HG02763 (cell line): ENCODE measurements around the gene SLC25A25.
"Not testable (repeated sequence)": the region's sequence is repeated elsewhere in the genome, so short reads cannot be mapped to it uniquely, and the experiment has no call there.

Source experiments
- ATAC-seq: cut with Tn5 transposase; IDR thresholded peaks from one replicate; pipeline ENCODE4 v1.9.1; 2021; ENCODE audit warnings: mild to moderate bottlenecking, moderate library complexity; ENCODE audit not compliant: unreplicated experiment

SLC25A25 gene

DNA sequence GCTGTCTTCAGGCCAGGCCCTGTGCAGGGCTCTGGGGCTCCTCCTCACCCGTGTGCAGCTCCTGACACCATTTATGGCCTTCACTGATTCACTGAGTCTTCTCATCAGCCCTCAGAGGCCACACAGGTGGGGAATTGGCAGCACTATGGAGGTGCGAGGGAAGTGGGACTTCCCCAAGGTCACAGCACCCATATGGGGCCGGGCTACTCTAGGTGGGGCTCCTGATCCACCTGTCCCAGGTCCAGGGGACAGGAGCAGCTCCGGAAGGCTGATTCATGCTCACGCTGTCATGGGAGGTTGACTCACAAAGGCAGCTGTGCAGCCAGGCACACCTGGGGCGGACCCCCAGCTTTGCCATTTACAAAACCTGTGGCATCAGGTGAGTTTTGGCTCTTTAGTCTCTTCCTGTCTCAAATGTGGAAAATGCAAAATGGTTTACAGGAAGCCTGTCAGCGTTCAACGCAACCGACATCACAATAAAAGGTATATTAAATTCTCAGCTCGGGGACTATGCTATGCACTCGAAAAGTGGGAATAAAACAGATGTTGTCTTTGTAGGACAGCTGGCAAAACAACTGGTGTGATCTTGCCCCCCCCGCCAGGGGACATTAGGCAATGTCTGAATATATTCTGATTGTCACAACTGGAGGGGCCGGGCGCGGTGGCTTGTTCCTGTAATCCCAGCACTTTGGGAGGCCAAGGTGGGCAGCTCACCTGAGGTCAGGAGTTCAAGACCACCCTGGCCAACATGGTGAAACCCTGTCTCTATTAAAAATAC lies 15.9 kb upstream of the SLC25A25 start:
- ATAC-seq = no peak

DNA sequence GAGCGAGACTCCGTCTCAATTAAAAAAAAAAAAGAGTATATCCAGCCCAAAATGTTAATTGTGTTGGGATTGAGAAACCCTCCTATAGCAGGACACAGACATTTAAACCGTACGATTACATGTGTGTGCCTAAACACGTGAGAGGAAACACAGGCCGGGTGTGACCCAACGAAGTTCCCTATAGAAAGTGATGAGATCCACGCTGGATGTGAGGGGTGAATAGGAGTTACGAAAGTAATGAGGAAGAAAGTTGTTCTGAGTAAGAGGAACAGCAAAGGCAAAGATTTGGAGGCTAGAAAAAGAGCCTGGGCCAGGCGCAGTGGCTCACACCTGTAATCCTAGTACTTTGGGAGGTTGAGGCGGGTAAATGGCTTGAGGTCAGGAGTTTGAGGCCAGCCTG lies 14.5 kb upstream of the SLC25A25 start:
- no peak for ATAC-seq

DNA sequence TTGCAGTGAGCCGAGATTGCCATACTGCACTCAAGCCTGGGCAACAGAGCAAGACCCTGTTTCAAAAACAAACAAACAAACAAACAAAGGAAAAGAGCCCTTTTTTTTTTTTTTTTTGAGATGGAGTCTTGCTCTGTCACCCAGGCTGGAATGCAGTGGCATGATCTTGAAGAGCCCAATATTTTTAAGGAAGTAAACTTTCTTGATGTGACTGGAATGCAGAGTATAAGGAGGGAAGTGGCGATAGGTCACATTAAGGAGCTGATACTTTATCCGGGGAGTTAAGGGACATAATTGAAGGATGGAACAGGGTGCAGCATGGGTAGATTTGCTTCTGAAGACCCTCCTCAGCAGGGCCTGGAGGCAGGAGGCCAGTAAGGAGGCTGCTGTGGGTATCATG lies 13.9 kb upstream of the SLC25A25 start:
- no peak for ATAC-seq

DNA sequence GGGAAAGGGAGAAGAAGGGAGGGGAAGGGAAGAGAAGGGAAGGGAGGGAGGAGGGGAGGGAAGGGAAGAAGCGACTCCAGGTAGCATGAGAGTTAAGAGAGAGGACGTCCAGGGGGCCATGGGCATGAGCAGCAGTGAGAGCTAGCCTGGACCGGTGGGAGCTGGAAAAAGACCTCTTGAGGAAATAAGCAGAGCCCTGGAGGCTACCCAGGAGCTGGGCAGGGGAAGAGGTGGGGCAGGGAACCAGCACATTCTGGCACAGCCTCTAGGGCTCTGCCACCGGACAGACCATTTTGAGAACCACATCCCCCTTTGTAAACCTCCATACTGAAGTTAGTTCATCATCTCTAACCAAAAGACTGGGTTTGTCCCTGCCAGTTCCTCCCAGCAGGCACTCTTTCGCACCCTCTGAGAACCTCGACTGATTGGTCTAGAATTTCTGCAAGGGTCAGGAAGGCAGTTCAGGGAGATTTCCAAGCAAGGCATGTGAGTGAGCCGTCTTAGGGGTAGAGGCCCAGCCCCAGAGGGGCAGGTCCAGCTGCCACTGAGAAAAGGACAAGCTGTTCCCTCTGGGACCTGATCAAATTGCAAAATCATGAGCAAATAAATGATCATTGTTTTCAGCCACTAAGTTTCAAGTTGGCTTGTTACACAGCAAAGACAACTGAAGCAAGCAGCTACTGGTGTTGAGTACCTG lies 12.5 kb upstream of the SLC25A25 start:
- no peak for ATAC-seq

DNA sequence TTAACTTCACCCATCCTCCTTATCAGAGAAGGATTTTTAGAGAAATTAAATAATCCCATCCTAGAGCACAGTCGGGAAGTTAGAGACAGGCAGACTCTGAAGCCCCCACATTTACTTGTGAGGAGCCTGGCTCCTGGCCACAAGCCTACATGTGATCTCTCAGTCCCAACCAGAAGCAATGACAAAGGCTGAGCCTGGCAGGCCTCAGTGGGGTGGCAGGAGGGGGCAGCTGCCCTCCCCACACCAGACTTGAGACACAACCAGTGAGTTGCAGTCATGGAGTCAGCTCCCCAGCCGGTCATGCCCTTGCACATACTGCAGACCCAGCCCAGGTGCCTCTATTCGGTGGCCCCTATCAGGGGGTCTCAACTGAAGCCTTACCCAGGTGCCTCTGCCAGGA lies 11.9 kb upstream of the SLC25A25 start:
- no peak for ATAC-seq

DNA sequence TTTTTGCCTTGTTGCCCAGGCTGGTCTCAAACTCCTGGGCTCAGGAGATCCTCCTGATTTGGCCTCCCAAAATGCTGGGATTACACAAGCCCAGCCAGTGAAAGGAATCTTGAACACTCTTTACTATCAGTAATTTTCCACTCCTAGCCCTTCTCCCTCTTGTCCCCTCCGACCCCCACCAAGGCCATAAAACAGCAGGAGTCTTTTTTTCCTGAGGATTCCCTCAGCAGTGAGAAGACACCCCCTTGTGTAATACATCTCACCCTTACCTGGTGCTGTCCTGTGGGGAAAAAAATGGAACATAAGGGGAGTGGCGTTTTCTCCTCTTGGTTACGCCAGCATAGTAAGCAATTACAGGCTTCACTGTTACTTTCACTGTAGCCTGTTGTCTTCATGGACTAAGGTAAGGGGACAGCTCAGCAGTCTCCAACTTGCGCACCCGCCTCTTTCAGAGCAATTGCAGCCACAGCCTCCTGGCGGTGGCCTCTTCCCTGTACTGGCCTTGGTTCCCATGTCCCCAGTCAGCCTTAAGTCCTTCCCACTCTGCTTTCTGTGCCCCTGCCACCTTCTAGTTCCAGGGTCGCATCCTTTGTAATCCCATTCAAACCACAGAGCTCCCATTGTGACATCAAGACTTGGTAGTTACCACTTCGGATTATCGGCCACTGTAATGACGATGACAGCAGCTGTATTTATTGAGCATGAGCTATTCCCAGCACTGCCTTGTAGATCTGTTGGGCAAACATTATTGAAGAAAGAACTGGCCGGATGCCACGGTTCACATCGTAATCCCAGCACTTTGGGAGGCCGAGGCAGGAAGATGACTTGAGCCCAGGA lies 10.9 kb upstream of the SLC25A25 start:
- ATAC-seq = no peak

DNA sequence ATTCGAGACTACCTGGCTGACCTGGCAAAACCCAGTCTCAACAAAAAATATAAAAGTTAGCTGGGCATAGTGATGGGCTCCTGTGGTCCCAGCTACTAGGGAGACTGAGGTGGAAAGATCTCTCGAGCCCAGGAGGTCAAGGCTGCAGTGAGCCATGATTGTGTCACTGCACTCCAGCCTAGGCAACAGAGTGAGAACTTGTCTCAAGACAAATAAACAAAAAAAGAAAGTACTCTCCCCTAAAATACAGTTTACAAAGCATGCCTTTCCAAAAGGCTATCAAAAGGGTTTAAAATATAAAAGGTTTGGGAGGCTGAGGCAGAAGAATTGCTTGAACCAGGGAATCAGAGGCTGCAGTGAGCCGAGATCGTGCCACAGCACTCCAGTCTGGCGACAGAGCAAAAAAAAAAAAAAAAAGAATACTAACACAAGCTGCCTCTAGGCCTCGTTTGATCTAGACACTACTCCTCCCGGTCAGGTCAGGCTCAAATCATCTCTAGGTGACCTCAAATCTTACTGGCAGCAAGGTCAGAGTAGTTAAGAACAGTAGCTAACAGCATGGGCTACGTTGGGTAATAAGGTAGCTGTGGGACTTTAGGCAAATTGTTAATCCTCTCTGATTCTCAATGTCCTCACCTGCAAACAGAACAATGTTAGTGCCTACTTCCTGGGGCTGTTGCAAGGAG lies 10.2 kb upstream of the SLC25A25 start:
- ATAC-seq = no peak

DNA sequence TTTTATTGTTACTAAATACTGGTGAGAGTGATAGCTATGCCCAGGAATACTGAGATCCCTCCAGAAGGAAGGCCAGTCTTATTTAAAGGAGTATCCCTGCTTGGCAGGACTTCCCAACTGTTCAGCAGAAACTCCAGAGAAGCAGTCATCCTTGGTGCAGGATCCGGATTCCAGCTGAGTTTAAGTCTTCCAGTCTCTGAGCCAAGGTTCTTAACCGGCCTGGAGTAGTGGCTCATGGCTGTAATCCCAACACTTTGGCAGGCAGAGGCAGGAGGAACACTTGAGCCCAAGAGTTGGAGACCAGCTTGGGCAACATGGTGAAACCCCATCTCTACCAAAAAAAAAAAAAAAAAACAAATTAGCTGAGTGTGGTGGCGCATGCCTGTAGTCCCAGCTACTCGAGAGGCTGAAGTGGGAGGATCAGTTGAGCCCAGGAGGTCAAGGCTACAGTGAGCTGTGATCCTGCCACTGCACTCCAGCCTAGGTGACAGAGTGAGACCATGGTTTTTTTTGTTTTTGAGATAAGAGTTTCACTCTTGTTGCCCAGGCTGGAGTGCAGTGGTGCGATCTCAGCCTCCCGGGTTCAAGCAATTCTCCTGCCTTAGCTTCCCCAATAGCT lies 8.6 kb upstream of the SLC25A25 start:
- ATAC-seq = no peak

DNA sequence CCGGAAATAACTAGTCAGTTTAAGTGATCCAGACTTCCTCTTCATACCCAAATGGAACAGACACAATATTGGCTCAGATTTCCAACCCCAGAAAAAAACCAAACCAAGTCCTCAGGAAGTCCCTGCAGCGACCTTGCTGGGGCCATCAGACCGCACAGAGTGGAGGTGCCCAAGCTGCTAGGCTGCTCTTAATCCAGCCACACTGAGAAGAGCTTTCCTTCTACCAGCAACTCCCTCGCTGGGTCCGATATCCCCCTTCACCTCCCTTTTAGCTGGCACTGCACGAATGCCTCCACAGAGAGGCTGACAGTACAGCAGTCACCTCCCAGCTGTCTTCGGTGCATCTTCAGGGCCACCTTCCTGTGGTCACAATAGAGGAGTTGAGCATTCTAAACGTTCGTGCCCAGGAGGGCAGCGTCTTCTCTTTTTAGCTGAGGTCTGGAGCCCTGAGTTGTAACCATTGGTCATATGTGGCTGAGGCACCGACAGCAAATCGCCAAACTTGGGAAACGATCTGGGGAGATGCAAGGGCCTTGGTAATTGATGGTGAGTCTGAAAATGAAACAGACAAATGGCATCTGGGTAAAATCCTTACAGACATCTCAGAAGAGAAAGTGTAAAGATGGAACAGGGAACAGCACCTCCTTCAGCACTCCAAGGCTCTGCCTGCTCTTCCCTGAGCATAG lies 6.6 kb upstream of the SLC25A25 start:
- no peak for ATAC-seq

DNA sequence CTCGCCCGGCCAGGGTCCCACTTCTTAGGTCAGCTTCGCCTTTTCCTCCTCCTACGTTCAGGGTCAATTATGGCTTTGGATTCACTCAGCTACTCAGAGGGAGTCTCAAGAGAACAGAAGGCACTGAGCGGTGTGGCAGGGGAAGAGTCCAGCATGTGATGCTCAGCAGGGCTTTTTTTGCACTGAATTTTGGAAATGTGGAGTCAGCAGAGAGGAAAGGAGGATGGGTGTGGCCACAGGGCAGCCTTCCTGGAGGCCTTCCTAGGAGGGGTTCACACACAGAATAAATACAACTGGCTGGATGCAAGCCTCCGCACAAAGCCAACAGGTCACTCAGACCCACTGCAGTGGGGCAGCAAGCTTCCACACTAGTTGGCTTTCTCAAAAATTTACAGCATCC lies 5.8 kb upstream of the SLC25A25 start:
- no peak for ATAC-seq

DNA sequence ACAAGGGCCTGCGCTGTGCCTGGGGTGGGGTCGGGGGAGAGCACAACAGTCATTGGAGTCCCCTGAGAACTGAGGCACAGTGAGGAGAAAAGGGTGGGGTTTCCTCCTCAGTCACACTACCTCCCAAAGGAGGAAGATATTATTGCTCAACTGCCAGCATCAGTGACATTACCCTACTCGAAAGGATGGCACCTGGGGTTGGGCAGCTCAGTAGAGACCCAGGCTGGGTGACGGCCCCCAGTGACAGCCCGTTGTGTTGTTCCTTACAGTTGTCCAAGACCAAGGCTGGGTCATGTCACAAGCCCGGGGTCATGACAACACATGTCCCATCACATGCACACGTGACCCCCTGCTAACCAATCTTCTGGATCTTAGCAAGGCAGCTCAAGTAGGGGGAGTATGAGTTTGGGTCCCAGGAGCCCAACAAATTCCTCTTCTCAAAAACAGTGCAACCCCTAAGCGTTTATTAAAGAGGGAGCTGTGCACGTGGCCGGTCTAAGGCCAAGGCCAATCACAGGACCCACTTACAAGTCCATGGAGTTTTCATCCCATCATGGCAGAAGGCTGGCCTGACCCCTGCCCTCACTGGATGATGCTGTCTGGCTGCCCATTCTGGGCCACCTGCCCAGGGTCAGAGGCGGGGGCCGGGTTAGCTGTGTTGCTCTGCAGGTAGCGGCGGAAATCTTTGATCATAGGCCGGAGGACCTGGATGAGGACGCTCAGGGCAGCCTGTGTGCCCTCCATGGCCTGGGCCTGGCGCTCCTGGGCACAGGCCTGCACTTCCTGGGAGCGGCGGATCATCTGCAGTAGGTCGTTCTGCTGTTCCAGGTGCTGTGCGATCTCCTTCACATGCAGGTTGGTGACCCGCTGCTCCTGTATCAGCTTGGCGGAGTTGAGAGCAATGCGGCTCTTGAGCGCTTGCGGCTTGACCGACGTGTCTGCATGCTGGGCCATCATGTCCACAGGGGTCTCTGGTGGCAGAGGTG lies 4.9 kb upstream of the SLC25A25 start:
- no peak for ATAC-seq

DNA sequence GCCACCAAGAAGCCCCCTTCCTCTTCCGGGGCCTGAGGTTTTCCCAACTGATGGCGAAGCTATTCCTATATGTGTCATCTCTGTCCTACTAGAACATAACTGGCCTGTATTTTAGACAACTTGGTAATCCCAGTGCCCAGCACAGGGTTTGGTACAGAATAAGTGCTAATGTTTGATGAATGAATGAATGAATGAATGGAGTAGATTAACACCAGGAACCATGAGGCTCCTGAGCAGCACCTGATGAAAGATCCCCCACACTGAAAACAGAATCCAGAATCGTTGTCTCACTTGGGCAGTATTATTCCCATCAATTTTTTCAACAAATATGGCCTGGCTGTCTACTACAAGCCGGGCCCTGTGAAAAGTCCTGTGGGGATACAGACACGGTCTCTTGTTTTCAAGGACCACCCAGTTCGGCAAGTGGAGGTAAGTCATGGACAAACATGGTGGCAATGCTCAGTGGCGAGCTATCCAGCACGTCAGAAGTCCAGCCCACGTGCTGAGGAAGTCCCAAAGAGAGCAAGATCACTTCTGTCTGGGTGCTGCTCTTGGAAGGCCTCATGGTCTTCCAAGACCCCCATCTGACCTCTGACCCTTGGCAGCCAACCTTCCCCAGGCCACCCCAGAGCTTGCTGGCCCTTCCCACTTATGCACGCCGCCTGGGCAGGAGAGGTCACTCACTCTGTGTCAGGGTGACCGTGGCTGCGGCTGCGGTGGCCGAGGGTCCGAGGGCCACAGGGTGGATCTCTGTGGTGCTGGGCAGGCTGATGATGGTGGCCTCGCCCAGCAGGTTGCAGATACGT lies 1.9 kb upstream of the SLC25A25 start:
- ATAC-seq = no peak

DNA sequence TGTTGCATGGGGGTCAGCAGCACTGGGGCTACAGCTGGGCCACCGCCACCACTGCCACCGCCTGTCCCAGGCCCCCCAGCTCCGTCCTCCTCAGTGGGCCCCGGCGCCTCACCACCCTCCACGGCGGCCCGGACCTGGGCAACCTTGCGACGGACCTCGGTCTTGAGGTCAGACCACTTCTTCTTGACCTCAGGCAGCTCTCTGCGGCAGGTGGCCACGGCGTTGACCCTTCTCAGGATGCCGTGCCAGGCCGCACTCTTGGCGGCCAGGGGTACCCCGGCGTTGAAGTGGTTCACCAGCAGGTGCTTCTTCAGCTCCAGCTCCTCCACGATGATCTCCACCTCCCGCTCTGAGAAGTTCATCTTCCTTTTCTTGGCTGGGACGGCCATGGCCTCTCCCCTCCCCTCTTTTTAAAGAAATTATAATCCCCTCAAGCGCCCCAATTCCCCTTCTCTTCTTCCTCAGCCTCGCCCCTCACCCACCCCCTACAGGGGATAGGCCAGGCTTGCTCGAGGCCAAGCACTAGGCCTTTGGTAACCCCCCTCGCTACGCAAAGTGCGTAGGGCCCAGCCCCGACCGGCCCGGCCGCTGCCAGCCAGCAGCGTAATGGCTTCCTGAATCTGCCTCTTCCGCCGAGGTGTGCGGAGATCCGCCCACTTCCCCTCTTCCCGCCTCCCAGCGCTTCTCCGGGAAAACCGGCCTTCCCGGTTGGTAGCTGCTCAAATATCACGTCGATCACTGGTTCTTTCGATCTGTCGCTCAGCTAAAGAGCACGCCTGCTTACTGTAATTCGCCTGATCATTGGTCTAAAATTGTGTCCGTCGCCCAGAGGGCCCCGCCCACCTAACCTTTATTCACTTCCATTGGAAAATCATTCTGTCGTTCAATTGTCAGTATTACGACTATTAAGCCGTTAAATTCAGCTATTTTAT lies 1.1 kb upstream of the SLC25A25 start, which contains the start of gene NAIF1:
NAIF1 (minus strand) TSS at position 608 of the 932 bp plus-strand sequence; CDS start at position 389, 219 bp downstream.
- ATAC-seq = peak; percentile 58

DNA sequence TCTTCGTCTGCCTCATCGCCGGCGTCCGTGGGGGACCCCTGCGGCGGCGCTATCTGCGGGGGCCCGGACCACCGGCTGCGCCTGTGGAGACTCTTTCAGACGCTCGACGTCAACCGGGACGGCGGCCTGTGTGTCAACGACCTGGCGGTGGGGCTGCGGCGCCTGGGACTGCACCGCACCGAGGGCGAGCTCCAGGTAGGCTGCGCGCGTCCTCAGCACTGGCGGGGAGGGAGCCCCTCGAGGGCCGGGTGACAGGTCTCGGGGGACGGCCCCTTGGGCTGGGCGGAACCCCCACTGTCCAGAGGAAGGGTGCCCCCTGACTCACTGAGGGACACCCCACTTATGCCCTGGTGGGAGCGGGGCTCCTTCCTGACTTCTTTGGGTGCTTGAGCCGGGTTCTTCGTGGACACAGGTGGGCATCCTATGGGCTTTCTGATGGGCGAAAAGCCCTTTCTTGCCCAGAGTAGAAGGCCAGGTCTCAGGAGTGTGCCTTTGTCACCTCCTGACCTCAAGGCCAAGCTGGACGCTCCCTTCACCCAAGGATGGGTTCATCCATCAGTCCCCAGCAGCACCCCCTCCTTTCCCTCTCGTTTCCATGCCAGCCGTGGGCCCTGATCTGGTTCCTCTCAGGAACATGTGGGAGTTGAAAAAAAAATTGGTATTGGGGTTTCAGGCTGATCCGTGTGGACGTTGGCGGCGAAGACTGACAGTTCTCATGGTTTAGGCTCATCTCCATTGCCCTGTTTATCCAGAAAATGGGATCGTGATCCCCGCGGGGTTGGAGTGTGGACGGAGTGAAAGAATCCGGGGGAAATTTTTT lies 564 bp downstream of the SLC25A25 start:
- peak; percentile 2 for ATAC-seq

DNA sequence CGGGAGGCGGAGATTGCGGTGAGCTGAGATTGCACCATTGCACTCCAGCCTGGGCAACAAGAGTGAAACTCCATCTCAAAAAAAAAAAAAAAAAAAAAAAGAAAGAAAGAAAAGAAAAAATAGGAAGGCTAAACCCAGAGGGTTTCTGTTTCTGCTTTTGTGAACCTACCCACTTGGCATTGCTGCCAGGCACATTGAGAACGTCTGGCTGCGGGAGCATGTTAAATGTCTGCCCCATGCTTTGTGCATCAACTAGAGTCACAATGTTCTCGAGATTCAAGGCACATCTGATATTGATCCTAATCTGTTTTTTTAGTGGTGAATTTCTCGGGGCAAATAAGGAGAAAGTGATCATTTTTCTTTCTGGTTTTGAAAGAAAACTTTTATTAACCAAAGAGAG lies 2.8 kb downstream of the SLC25A25 start:
- no peak for ATAC-seq

DNA sequence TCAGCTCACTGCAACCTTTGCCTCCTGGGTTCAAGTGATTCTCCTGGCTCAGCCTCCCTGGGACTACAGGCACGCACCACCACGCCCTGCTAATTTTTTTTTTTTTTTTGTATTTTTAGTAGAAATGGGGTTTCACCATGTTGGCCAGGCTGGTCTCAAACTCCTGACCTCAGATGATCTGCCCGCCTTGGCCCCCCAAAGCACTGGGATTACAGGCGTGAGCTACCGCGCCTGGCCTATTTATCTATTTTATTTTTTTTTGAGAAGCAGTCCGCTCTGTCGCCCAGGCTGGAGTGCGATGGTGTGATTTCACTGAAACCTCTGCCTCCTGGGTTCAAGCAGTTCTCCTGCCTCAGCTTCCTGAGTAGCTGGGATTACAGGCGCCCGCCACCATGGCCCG lies 3.4 kb downstream of the SLC25A25 start:
- ATAC-seq = not testable (repeated sequence)
